ENCODE measurements around the gene CHST13. TPM values are rescaled to one million over a fixed set of nuclear protein-coding genes. Genes with fewer than 3 reads are reported as not detected.

The CHST13 gene
- total RNA-seq, 1 experiment from 2014 or later, result 0.91 TPM

GRCh38 chr3:126493739-126494138 is 30.2 kb upstream of the CHST13 start:
- BruUV-seq (replicated peaks), result no TSS peak
- ChIA-PET RAD21 (ENCODE audit: low non-redundant PET in 1 of 2, low total read pairs in 2 of 2, uncharacterized antibody in 2 of 2, unreplicated experiment in 2 of 2) (no interaction called here), POLR2A (no interaction called here), CTCF (no interaction called here)
- H3K4me2 ChIP-seq (ENCODE audit: low read length), result no peak overlapping the region
- H2AFZ ChIP-seq (ENCODE audit: low read depth, low read length, poor library complexity, severe bottlenecking), result no peak overlapping the region
- TF ChIP-seq POLR2AphosphoS5 (IDR thresholded peaks at IDR 0.05; ENCODE audit: low read depth, low read length) (no peak), TCF7L2 (IDR thresholded peaks at IDR 0.05; ENCODE audit: borderline replicate concordance, extremely low read depth, insufficient read depth, insufficient read length) (no peak), CEBPB (IDR thresholded peaks at IDR 0.05; ENCODE audit: low read depth) (no peak), EGR1 (IDR thresholded peaks at IDR 0.05; ENCODE audit: low read depth) (no peak), SIN3A (IDR thresholded peaks at IDR 0.05; ENCODE audit: low read depth) (no peak), FOSL1 (IDR thresholded peaks at IDR 0.05; ENCODE audit: low read depth) (no peak), ATF3 (IDR thresholded peaks at IDR 0.05) (no peak), ZFX (IDR thresholded peaks at IDR 0.05) (no peak), JUND (IDR thresholded peaks at IDR 0.05) (no peak), SP1 (IDR thresholded peaks at IDR 0.05; ENCODE audit: low read depth) (no peak), CBX3 (IDR thresholded peaks at IDR 0.05; ENCODE audit: low read depth) (no peak), SRF (IDR thresholded peaks at IDR 0.05; ENCODE audit: low read depth) (no peak), EZH2 (IDR thresholded peaks at IDR 0.05) (no peak), POLR2A (IDR thresholded peaks at IDR 0.05; ENCODE audit: borderline replicate concordance, extremely low read depth, insufficient read depth, insufficient read length) (no peak), RAD21 (IDR thresholded peaks at IDR 0.05; ENCODE audit: low read depth) (no peak)
- TF ChIP-seq, protein P1, sequence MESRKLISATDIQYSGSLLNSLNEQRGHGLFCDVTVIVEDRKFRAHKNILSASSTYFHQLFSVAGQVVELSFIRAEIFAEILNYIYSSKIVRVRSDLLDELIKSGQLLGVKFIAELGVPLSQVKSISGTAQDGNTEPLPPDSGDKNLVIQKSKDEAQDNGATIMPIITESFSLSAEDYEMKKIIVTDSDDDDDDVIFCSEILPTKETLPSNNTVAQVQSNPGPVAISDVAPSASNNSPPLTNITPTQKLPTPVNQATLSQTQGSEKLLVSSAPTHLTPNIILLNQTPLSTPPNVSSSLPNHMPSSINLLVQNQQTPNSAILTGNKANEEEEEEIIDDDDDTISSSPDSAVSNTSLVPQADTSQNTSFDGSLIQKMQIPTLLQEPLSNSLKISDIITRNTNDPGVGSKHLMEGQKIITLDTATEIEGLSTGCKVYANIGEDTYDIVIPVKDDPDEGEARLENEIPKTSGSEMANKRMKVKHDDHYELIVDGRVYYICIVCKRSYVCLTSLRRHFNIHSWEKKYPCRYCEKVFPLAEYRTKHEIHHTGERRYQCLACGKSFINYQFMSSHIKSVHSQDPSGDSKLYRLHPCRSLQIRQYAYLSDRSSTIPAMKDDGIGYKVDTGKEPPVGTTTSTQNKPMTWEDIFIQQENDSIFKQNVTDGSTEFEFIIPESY (IDR thresholded peaks at IDR 0.05; ENCODE audit: extremely low read depth, insufficient replicate concordance, low read length), result no peak
- TF ChIP-seq, protein P2, sequence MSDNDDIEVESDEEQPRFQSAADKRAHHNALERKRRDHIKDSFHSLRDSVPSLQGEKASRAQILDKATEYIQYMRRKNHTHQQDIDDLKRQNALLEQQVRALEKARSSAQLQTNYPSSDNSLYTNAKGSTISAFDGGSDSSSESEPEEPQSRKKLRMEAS (IDR thresholded peaks at IDR 0.05), result no peak
- no peak overlapping the region for H3K27ac ChIP-seq (ENCODE audit: low read depth, low read length)
- no peak for ATAC-seq
- H4K20me1 ChIP-seq (ENCODE audit: insufficient read depth), result no peaks in the 10 kb centered on the region
- H3K27me3 ChIP-seq (ENCODE audit: insufficient read depth, low read length), result no peaks in the 10 kb centered on the region
- H3K9me2 ChIP-seq (ENCODE audit: insufficient read depth), result no peaks in the 10 kb centered on the region
- no peaks in the 10 kb centered on the region for H3K9me3 ChIP-seq (ENCODE audit: control insufficient read depth in 1 of 2, insufficient read depth in 1 of 2, low read depth in 1 of 2, low read length in 2 of 2)
- intact Hi-C loops (cut with micrococcal nuclease), result no loop called here
- H3K36me3 ChIP-seq (ENCODE audit: control insufficient read depth in 1 of 2, insufficient read depth in 2 of 2, low read length in 2 of 2), result no peaks in the 10 kb centered on the region
- H3K4me1 ChIP-seq (ENCODE audit: control insufficient read depth in 1 of 2, insufficient read depth in 2 of 2, low read length in 2 of 2), result no peaks in the 10 kb centered on the region
- H3K4me3 ChIP-seq (replicated peaks in 1 of 2; ENCODE audit: low read depth in 1 of 2, low read length in 2 of 2), result no peak overlapping the region
- no peak overlapping the region for H3K9ac ChIP-seq (ENCODE audit: low read length)
- no peak for DNase-seq (ENCODE audit: low read depth, low spot score)
- no peaks in the 10 kb centered on the region for H3K79me2 ChIP-seq (ENCODE audit: insufficient read depth, low read length)

All from HCT116 (cell line).